ENCODE data around the gene LGALS13.

LGALS13 gene

GRCh38 chr19:39602224-39602623 is at the start of gene LGALS13:
Gene LGALS13 (plus strand): TSS chr19:39602524. CDS start chr19:39602569, 45 bp downstream.
- DNase-seq, result no peak

- DNase-seq, result no peak
Measured at GRCh38 chr19:39553082-39553652, 49.2 kb upstream of the LGALS13 start.

- no peak for DNase-seq
Measured at GRCh38 chr19:39554701-39555311, 47.5 kb upstream of the LGALS13 start.

- no peak for DNase-seq
Measured at GRCh38 chr19:39555883-39556282, 46.4 kb upstream of the LGALS13 start.

- DNase-seq, result peak; percentile 22
Measured at GRCh38 chr19:39557811-39558623, 44.3 kb upstream of the LGALS13 start.

- peak; percentile 18 for DNase-seq
Measured at GRCh38 chr19:39558624-39559117, 43.7 kb upstream of the LGALS13 start.

- DNase-seq, result no peak
Measured at GRCh38 chr19:39563408-39563807, 38.9 kb upstream of the LGALS13 start.

- DNase-seq, result no peak
Measured at GRCh38 chr19:39566064-39566463, 36.3 kb upstream of the LGALS13 start.

GRCh38 chr19:39568604-39569003 is 33.7 kb upstream of the LGALS13 start:
- DNase-seq, result no peak

GRCh38 chr19:39582442-39582841 is 19.9 kb upstream of the LGALS13 start:
- DNase-seq, result peak; percentile 69

GRCh38 chr19:39582891-39583625 is 19.3 kb upstream of the LGALS13 start:
- DNase-seq, result peak; percentile 41

GRCh38 chr19:39587496-39587895 is 14.8 kb upstream of the LGALS13 start:
- DNase-seq, result no peak

- no peak for DNase-seq
Measured at GRCh38 chr19:39588066-39588465, 14.3 kb upstream of the LGALS13 start.

GRCh38 chr19:39590265-39590664 is 12.1 kb upstream of the LGALS13 start:
- peak; percentile 7 for DNase-seq

- DNase-seq, result no peak
Measured at GRCh38 chr19:39592381-39592780, 9.9 kb upstream of the LGALS13 start.

- no peak for DNase-seq
Measured at GRCh38 chr19:39595950-39596349, 6.4 kb upstream of the LGALS13 start.

GRCh38 chr19:39596911-39597310 is 5.4 kb upstream of the LGALS13 start:
- DNase-seq, result no peak

- peak; percentile 54 for DNase-seq
Measured at GRCh38 chr19:39599116-39599515, 3.2 kb upstream of the LGALS13 start.

- no peak for DNase-seq
Measured at GRCh38 chr19:39603825-39604224, 1.5 kb downstream of the LGALS13 start.

GRCh38 chr19:39607021-39607420 is 4.7 kb downstream of the LGALS13 start:
- no peak for DNase-seq

- DNase-seq, result no peak
Measured at GRCh38 chr19:39607561-39607960, 5.2 kb downstream of the LGALS13 start.

GRCh38 chr19:39613597-39613996 is 11.3 kb downstream of the LGALS13 start:
- no peak for DNase-seq

- DNase-seq, result no peak
Measured at GRCh38 chr19:39617745-39618144, 15.4 kb downstream of the LGALS13 start.

All from activated CD4-positive, alpha-beta T cell treated with anti-CD3 and anti-CD28 coated beads for 48 hours (primary cell).